ENCODE data around the gene SRSF9. TPM values are rescaled to one million over a fixed set of nuclear protein-coding genes. Genes with fewer than 3 reads are reported as not detected.

The SRSF9 gene
- total RNA-seq, 1 experiment from 2014 or later: 297 TPM

DNA sequence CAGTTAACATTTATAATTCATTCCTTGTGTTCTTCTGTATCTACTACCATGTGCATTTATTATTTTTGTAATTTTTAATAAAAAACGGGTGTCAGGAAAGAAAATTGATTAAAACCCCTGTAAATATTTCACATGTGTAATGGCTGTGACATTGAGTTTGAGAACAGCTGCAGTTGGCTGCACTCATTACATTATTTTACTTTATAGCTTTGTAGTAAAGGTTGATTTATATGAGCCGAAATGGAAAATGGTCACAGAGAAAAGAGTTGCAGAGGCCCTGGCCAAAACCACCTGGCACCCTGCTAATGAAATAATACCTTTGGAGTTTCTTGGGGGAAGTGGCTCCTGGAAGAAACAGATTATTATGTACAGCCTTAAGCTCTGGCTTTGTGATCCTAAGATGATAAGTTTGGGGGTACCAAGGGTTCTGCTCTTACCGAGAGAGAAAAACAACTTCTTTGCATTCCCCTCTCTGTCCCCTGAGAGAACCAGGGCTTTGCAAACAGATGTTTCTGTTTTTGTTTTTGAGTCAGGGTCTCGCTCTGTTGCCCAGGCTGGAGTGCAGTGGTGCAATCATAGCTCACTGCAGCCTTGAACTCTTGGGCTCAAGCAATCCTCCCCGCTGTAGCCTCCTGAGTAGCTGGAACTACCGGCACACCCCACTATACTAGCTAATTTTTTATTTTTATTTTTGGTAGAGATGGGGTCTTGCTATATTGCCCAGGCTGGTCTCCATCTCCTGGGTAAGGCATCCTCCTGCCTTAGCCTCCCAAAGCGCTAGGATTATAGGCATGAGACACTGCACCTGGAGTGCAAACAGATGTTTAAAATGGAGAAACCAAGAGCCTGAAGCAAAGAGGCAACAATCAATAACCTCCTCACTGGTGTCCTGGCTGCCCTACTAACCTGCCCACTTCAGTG is 16.7 kb upstream of the SRSF9 start:
- Histone ChIP-seq H2AFZ (ENCODE audit: low read depth, low read length, poor library complexity, severe bottlenecking) (no peak overlapping the region), H3K9me2 (ENCODE audit: insufficient read depth) (no peaks in the 10 kb centered on the region), H3K27me3 (ENCODE audit: insufficient read depth, low read length) (no peaks in the 10 kb centered on the region), H3K79me2 (ENCODE audit: insufficient read depth, low read length) (0 out of 2 replicates have a peak, but pooled peaks cover 2% of the 10 kb centered on the region), H3K36me3 (ENCODE audit: control insufficient read depth in 1 of 2, insufficient read depth in 2 of 2, low read length in 2 of 2) (no peaks in the 10 kb centered on the region; a peak in 2 of 4 replicates), H3K4me3 (replicated peaks in 1 of 2; ENCODE audit: low read depth in 1 of 2, low read length in 2 of 2) (no peak overlapping the region), H3K27ac (ENCODE audit: low read depth, low read length) (no peak overlapping the region), H3K4me1 (ENCODE audit: control insufficient read depth in 1 of 2, insufficient read depth in 2 of 2, low read length in 2 of 2) (no peaks in the 10 kb centered on the region), H3K9ac (ENCODE audit: low read length) (no peak overlapping the region), H3K9me3 (ENCODE audit: control insufficient read depth in 1 of 2, insufficient read depth in 1 of 2, low read depth in 1 of 2, low read length in 2 of 2) (no peaks in the 10 kb centered on the region), H3K4me2 (ENCODE audit: low read length) (no peak overlapping the region), H4K20me1 (ENCODE audit: insufficient read depth) (no peaks in the 10 kb centered on the region)
- RAD21 ChIA-PET (ENCODE audit: low non-redundant PET in 1 of 2, low total read pairs in 2 of 2, uncharacterized antibody in 2 of 2, unreplicated experiment in 2 of 2): no interaction called here
- TF ChIP-seq, protein P1, sequence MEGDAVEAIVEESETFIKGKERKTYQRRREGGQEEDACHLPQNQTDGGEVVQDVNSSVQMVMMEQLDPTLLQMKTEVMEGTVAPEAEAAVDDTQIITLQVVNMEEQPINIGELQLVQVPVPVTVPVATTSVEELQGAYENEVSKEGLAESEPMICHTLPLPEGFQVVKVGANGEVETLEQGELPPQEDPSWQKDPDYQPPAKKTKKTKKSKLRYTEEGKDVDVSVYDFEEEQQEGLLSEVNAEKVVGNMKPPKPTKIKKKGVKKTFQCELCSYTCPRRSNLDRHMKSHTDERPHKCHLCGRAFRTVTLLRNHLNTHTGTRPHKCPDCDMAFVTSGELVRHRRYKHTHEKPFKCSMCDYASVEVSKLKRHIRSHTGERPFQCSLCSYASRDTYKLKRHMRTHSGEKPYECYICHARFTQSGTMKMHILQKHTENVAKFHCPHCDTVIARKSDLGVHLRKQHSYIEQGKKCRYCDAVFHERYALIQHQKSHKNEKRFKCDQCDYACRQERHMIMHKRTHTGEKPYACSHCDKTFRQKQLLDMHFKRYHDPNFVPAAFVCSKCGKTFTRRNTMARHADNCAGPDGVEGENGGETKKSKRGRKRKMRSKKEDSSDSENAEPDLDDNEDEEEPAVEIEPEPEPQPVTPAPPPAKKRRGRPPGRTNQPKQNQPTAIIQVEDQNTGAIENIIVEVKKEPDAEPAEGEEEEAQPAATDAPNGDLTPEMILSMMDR (IDR thresholded peaks at IDR 0.05 in 2 of 3, conservative IDR thresholded peaks at IDR 0.05 in 1 of 3; ENCODE audit: borderline replicate concordance in 1 of 3, insufficient read depth in 1 of 3, low read depth in 2 of 3, low read length in 2 of 3): no peak
- TF ChIP-seq, protein P2, sequence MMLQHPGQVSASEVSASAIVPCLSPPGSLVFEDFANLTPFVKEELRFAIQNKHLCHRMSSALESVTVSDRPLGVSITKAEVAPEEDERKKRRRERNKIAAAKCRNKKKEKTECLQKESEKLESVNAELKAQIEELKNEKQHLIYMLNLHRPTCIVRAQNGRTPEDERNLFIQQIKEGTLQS (IDR thresholded peaks at IDR 0.05): no peak
- no peak for TF ChIP-seq POLR2AphosphoS5 (IDR thresholded peaks at IDR 0.05; ENCODE audit: low read depth, low read length)
- TF ChIP-seq EZH2 (IDR thresholded peaks at IDR 0.05): no peak
- no peak for TF ChIP-seq SP1 (IDR thresholded peaks at IDR 0.05; ENCODE audit: low read depth)
- TF ChIP-seq, protein P3, sequence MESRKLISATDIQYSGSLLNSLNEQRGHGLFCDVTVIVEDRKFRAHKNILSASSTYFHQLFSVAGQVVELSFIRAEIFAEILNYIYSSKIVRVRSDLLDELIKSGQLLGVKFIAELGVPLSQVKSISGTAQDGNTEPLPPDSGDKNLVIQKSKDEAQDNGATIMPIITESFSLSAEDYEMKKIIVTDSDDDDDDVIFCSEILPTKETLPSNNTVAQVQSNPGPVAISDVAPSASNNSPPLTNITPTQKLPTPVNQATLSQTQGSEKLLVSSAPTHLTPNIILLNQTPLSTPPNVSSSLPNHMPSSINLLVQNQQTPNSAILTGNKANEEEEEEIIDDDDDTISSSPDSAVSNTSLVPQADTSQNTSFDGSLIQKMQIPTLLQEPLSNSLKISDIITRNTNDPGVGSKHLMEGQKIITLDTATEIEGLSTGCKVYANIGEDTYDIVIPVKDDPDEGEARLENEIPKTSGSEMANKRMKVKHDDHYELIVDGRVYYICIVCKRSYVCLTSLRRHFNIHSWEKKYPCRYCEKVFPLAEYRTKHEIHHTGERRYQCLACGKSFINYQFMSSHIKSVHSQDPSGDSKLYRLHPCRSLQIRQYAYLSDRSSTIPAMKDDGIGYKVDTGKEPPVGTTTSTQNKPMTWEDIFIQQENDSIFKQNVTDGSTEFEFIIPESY (IDR thresholded peaks at IDR 0.05; ENCODE audit: extremely low read depth, insufficient replicate concordance, low read length): no peak
- no peak for TF ChIP-seq JUND (IDR thresholded peaks at IDR 0.05)
- TF ChIP-seq FOSL1 (IDR thresholded peaks at IDR 0.05; ENCODE audit: low read depth): no peak
- TF ChIP-seq RAD21 (IDR thresholded peaks at IDR 0.05; ENCODE audit: low read depth): no peak
- no peak for TF ChIP-seq YY1 (IDR thresholded peaks at IDR 0.05; ENCODE audit: extremely low read depth, insufficient replicate concordance, low read depth, low read length)
- TF ChIP-seq POLR2A (IDR thresholded peaks at IDR 0.05; ENCODE audit: borderline replicate concordance, extremely low read depth, insufficient read depth, insufficient read length): no peak
- TF ChIP-seq CBX3 (IDR thresholded peaks at IDR 0.05; ENCODE audit: low read depth): no peak
- CTCF ChIA-PET: interaction anchor here (1.2 kb wide), 1 partner anchor 12 kb away, joined by 3 read pairs; no protein-coding TSS in a partner anchor
- intact Hi-C loops (cut with micrococcal nuclease): no loop called here
- POLR2A ChIA-PET: no interaction called here
- DNase-seq (ENCODE audit: low read depth, low spot score): no peak
- no TSS peak for BruUV-seq (replicated peaks)
- no peak for ATAC-seq
